ENCODE measurements around the gene CYP4A22. TPM values are rescaled to one million over a fixed set of nuclear protein-coding genes. Genes with fewer than 3 reads are reported as not detected.
"Not testable (repeated sequence)": the region's sequence is repeated elsewhere in the genome, so short reads cannot be mapped to it uniquely, and the experiment has no call there.

The CYP4A22 gene
- total RNA-seq, 4 donors from 2014 or later, result not detected

- Histone ChIP-seq H3K4me3 (replicated peaks in 1 of 3) (no peak overlapping the region), H3K27ac (no peak overlapping the region), H3K9me3 (no peaks in the 10 kb centered on the region), H3K4me1 (no peaks in the 10 kb centered on the region), H3K36me3 (no peaks in the 10 kb centered on the region), H3K27me3 (no peaks in the 10 kb centered on the region)
- intact Hi-C loops (cut with DNase I), result no loop called here
- DNase-seq, result no peak
- TF ChIP-seq CTCF (IDR thresholded peaks at IDR 0.05) (no peak), POLR2A (IDR thresholded peaks at IDR 0.05) (no peak)
- WGBS, 2 donors, result 87 to 89% methylated on average over 5 of the region's 5 CpGs
Measured at GRCh38 chr1:47137925-47138615, 829 bp downstream of the CYP4A22 start.

- DNase-seq, result not testable (repeated sequence)
Measured at GRCh38 chr1:47140358-47140757, 3.1 kb downstream of the CYP4A22 start.

GRCh38 chr1:47143654-47144053, 6.4 kb downstream of the CYP4A22 start:
- H3K27me3 ChIP-seq; H3K4me3 ChIP-seq (replicated peaks in 1 of 3); intact Hi-C loops (cut with DNase I); H3K9me3 ChIP-seq; H3K27ac ChIP-seq; H3K4me1 ChIP-seq; H3K36me3 ChIP-seq: not testable (repeated sequence)
- peak in 1 of 2 donors; percentile 2 for DNase-seq
- TF ChIP-seq CTCF (IDR thresholded peaks at IDR 0.05), result peak in 1 of 6 experiments; percentile 20
- 43 to 60% methylated on average over 6 of the region's 6 CpGs for WGBS, 2 donors

More at GRCh38 chr1:47140358-47140757, 3.1 kb downstream of the CYP4A22 start:
- WGBS, 2 donors, result 81 to 85% methylated on average over 3 of the region's 3 CpGs
- H3K4me3 ChIP-seq (replicated peaks in 1 of 3); intact Hi-C loops (cut with DNase I); H3K9me3 ChIP-seq; H3K4me1 ChIP-seq; H3K27ac ChIP-seq; H3K27me3 ChIP-seq; H3K36me3 ChIP-seq: not testable (repeated sequence)

GRCh38 chr1:47146495-47146894, 9.3 kb downstream of the CYP4A22 start:
- H3K27ac ChIP-seq; H3K4me3 ChIP-seq (replicated peaks in 1 of 3); intact Hi-C loops (cut with DNase I); DNase-seq; H3K27me3 ChIP-seq; H3K4me1 ChIP-seq; H3K36me3 ChIP-seq; H3K9me3 ChIP-seq: not testable (repeated sequence)
- WGBS, 2 donors, result 33 to 42% methylated on average over 1 of the region's 1 CpG

GRCh38 chr1:47147047-47147785, 10.0 kb downstream of the CYP4A22 start:
- H3K36me3 ChIP-seq, result no peaks in the 10 kb centered on the region
- H3K27me3 ChIP-seq, result no peaks in the 10 kb centered on the region
- no peaks in the 10 kb centered on the region for H3K4me1 ChIP-seq
- WGBS, 2 donors, result 29 to 35% methylated on average over 6 of the region's 6 CpGs
- TF ChIP-seq CTCF (IDR thresholded peaks at IDR 0.05) (no peak), POLR2A (IDR thresholded peaks at IDR 0.05) (no peak)
- no peak overlapping the region for H3K27ac ChIP-seq
- intact Hi-C loops (cut with DNase I), result no loop called here
- no peak for DNase-seq
- H3K9me3 ChIP-seq, result no peaks in the 10 kb centered on the region
- no peak overlapping the region for H3K4me3 ChIP-seq (replicated peaks in 1 of 3)

- H3K36me3 ChIP-seq; intact Hi-C loops (cut with DNase I); H3K27ac ChIP-seq; DNase-seq; H3K4me3 ChIP-seq (replicated peaks in 1 of 3); H3K9me3 ChIP-seq; H3K27me3 ChIP-seq; H3K4me1 ChIP-seq: not testable (repeated sequence)
- 50 to 51% methylated on average over 9 of the region's 9 CpGs for WGBS, 2 donors
Measured at GRCh38 chr1:47149162-47149561, 11.9 kb downstream of the CYP4A22 start.

GRCh38 chr1:47156457-47156856, 19.2 kb downstream of the CYP4A22 start:
- H3K36me3 ChIP-seq; H3K27ac ChIP-seq; intact Hi-C loops (cut with DNase I); DNase-seq; H3K9me3 ChIP-seq; H3K27me3 ChIP-seq; H3K4me3 ChIP-seq (replicated peaks in 1 of 3); H3K4me1 ChIP-seq: not testable (repeated sequence)

- H3K9me3 ChIP-seq; H3K27ac ChIP-seq; H3K36me3 ChIP-seq; intact Hi-C loops (cut with DNase I); H3K4me3 ChIP-seq (replicated peaks in 1 of 3); H3K27me3 ChIP-seq; H3K4me1 ChIP-seq; DNase-seq: not testable (repeated sequence)
- 91 to 94% methylated on average over 3 of the region's 3 CpGs for WGBS, 2 donors
Measured at GRCh38 chr1:47157957-47158356, 20.7 kb downstream of the CYP4A22 start.

Data from thyroid gland (tissue), 4 donors.